Kidney (tissue), 14 donors: ENCODE results near the gene ZBTB40. TPM values are rescaled to one million over a fixed set of nuclear protein-coding genes. Genes with fewer than 3 reads are reported as not detected.

Experiments
- DNase-seq, 5 donors: peaks; one replicate each; pipeline ENCODE4 v3.0.0-alpha.2; 2013 to 2020
- FAIRE-seq: peaks from 2 replicates; lab custom pipeline; 2012; peaks lifted over from hg19 to GRCh38; lab: Jason Lieb, UNC
- H3K27ac ChIP-seq, 2 donors: one replicate each; pipeline ENCODE4 v1.7.0; 2013; ENCODE audit warnings: low read depth in 2 of 2, low read length in 2 of 2, inconsistent platforms in 1 of 2
- H3K27me3 ChIP-seq: one replicate; pipeline ENCODE4 v1.7.1; 2013; ENCODE audit warnings: low read length, inconsistent platforms; ENCODE audit not compliant: control insufficient read depth, insufficient read depth
- H3K36me3 ChIP-seq, 3 donors: one replicate each; pipeline versions ENCODE4 v1.7.0 to v1.7.1; 2013; ENCODE audit warnings: low read length in 3 of 3, control low read depth in 1 of 3, inconsistent platforms in 1 of 3; ENCODE audit not compliant: insufficient read depth in 3 of 3, control insufficient read depth in 2 of 3
- H3K4me1 ChIP-seq, 3 donors: one replicate each; pipeline versions ENCODE4 v1.7.0 to v1.7.1; 2013; ENCODE audit warnings: low read length in 3 of 3, inconsistent platforms in 1 of 3, low read depth in 1 of 3; ENCODE audit not compliant: control insufficient read depth in 2 of 3, insufficient read depth in 2 of 3
- H3K4me3 ChIP-seq, 3 donors: one replicate each; pipeline versions ENCODE4 v1.7.0 to v1.8.1; 2013; ENCODE audit warnings: low read length in 3 of 3, control low read depth in 1 of 3, inconsistent platforms in 1 of 3
- H3K9ac ChIP-seq, 3 donors: one replicate each; pipeline versions ENCODE4 v1.7.0 to v1.7.1; 2013; ENCODE audit warnings: low read length in 3 of 3, control low read depth in 1 of 3, inconsistent platforms in 1 of 3
- H3K9me3 ChIP-seq, 3 donors: one replicate each; pipeline versions ENCODE4 v1.7.0 to v1.7.1; 2013; ENCODE audit warnings: low read length in 3 of 3, control low read depth in 1 of 3, inconsistent platforms in 1 of 3; ENCODE audit not compliant: control insufficient read depth in 2 of 3, insufficient read depth in 1 of 3
- intact Hi-C: fragments of 100-400 bp; cut with DNase I; formaldehyde crosslinking; loops from one replicate; pipeline ENCODE4 v1.11.1; 2022
- polyA plus RNA-seq: library from polyadenylated mRNA; stranded (reverse); fragments of 350-450 nt; fragmentation: Illumina TruSeq; extraction: RNeasy Lipid Tissue Mini Kit (QIAGEN cat#74804); gene quantifications from one replicate; pipeline ENCODE4 v1.2.3, GENCODE V29; 2014; ENCODE audit warnings: low read depth, low replicate concordance; ENCODE audit not compliant: insufficient read depth
- total RNA-seq: library from RNA; stranded (reverse); fragmentation: NEBNext Ultra II Directional; extraction: Animal tissue kit (Norgen Biotek cat#: 25700); gene quantifications from one replicate; pipeline ENCODE4 v1.2.1, GENCODE V29; 2021
- TF ChIP-seq, protein P1 (sequence below): IDR thresholded peaks from 3 replicates; pipeline ENCODE4 v1.5.1; 2012; ENCODE audit warnings: mild to moderate bottlenecking, moderate library complexity, borderline replicate concordance; ENCODE audit not compliant: insufficient read depth; ENCODE audit errors: extremely low read depth
- donor health status: control.
- donor health status: control.
- donor health status: control.
- donor health status: control.
- donor health status: control.
- donor health status: DM: yes; HTN: yes; CAD: no.
- donor health status: Normal renal cell carcinoma (clear cell type).

ZBTB40 gene
- total and polyA plus RNA-seq, 2 donors from 2014 or later: 4.3 to 17.4 TPM

DNA sequence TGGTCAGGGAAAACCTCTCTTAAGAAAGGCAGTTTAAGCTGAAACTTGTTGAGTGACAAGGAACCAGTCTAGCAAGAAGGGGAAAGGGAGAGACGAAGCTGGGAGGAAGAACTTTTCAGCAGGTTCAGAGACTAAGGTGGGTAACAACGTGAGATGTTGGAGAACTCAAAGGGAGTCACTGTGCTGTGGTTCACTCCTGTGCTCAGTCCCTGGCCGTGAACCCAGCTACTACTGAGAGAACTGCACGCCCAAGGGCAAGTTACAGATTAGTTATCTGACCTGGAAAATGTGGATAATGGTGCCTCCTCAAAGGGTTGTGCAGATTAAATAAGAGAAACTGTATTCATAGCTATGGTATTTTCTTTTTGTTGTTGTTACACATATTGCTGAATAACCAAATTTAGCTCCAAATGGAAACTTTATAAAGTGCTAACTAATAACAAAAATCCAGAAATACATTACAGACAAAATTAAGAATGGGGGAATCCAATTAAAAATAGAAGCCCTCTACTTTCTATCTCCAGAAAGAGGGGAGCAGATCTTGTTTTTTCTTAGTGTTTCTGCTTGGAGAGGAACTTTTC, 2.9 kb downstream of the ZBTB40 start:
- Histone ChIP-seq H3K4me3 (no peak overlapping the region), H3K27me3 (no peaks in the 10 kb centered on the region), H3K4me1 (peaks cover 0 to 18% (median 9%) of the 10 kb centered on the region in 3 donors), H3K36me3 (no peaks in the 10 kb centered on the region), H3K9ac (peak overlapping the region in 1 of 3 donors; percentile 47), H3K27ac (no peak overlapping the region), H3K9me3 (no peaks in the 10 kb centered on the region)
- intact Hi-C loops: no loop called here
- TF ChIP-seq, protein P1, sequence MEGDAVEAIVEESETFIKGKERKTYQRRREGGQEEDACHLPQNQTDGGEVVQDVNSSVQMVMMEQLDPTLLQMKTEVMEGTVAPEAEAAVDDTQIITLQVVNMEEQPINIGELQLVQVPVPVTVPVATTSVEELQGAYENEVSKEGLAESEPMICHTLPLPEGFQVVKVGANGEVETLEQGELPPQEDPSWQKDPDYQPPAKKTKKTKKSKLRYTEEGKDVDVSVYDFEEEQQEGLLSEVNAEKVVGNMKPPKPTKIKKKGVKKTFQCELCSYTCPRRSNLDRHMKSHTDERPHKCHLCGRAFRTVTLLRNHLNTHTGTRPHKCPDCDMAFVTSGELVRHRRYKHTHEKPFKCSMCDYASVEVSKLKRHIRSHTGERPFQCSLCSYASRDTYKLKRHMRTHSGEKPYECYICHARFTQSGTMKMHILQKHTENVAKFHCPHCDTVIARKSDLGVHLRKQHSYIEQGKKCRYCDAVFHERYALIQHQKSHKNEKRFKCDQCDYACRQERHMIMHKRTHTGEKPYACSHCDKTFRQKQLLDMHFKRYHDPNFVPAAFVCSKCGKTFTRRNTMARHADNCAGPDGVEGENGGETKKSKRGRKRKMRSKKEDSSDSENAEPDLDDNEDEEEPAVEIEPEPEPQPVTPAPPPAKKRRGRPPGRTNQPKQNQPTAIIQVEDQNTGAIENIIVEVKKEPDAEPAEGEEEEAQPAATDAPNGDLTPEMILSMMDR: no peak
- DNase-seq (no peak), FAIRE-seq (no peak)

DNA sequence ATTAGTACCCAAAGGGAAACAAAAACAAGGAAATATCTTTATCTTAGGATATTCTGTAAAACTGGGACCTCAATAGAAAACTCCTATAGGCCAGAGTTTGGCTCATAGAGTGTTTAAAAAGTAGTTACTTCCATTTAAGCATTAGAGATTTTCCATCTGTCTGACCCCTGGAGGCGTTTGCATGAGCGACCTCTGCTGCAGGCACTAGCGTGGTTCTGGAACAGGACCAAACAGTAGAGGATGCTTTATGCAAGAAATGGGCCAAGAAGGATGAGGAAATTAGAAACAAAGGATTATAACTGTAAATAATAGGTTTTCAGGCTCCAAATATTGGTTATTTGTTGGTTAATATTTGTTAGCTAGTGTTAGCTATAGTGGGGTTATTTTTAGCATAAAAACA, 5.7 kb downstream of the ZBTB40 start:
- Histone ChIP-seq H3K4me1 (peaks cover 0 to 18% (median 9%) of the 10 kb centered on the region in 3 donors), H3K9ac (no peak overlapping the region), H3K27ac (no peak overlapping the region), H3K4me3 (no peak overlapping the region), H3K27me3 (no peaks in the 10 kb centered on the region), H3K36me3 (no peaks in the 10 kb centered on the region), H3K9me3 (no peaks in the 10 kb centered on the region)
- TF ChIP-seq, protein P1: no peak
- peak in 3 of 5 donors; percentile 21 to 90 (median 67) for DNase-seq
- intact Hi-C loops: no loop called here
- FAIRE-seq: no peak

DNA sequence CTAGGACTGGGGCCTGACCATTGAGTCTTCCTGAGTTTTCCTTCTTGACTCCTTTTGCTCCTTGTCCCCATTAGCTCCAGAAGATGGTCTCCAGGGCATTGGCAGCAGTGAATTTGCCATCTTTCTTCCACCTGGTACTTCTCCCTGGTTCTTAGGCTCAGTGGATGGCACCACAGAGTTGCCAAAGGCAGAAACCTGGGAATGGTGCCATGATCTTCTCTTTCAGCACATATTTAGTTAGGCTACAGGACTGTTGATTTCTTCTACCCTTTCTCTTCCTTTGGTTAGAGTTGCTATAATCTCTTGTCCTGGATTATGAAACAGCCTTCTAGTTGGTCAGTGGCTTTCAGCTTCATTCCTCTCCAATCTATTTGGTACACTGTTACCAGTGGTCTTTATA, 6.2 kb downstream of the ZBTB40 start:
- intact Hi-C loops: no loop called here
- TF ChIP-seq, protein P1: no peak
- no peak overlapping the region for H3K4me3 ChIP-seq
- no peaks in the 10 kb centered on the region for H3K9me3 ChIP-seq
- no peak for DNase-seq
- H3K9ac ChIP-seq: no peak overlapping the region
- no peaks in the 10 kb centered on the region for H3K27me3 ChIP-seq
- peaks cover 0 to 13% (median 5%) of the 10 kb centered on the region in 3 donors for H3K4me1 ChIP-seq
- H3K27ac ChIP-seq: no peak overlapping the region
- no peak for FAIRE-seq
- no peaks in the 10 kb centered on the region for H3K36me3 ChIP-seq

DNA sequence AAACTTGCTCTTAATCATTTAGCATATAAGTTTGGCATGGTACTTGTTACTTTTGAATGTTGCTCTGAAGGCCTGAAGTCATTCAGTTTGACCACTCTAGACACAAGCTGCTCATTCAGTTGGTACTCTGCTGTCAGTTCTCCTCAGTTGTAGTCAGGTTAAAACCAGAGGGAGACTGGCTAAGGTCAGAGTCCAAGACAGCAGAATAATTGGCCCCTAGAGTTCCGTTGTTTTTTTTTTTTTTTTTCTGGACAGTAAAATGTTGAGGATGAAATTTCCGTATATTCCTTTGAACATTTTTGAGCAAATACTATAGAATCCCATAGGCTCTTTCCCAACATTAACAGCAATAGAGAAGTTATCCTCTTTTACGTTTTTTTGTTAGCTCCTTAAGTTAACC, 9.4 kb downstream of the ZBTB40 start:
- Histone ChIP-seq H3K4me1 (peaks cover 0 to 4% (median 2%) of the 10 kb centered on the region in 3 donors), H3K9ac (no peak overlapping the region), H3K4me3 (no peak overlapping the region), H3K9me3 (no peaks in the 10 kb centered on the region), H3K27me3 (no peaks in the 10 kb centered on the region), H3K27ac (no peak overlapping the region), H3K36me3 (no peaks in the 10 kb centered on the region)
- intact Hi-C loops: no loop called here
- DNase-seq (no peak), FAIRE-seq (peak; percentile 38)
- TF ChIP-seq, protein P1: no peak
